ENCODE data around the gene OBP2A. TPM values are rescaled to one million over a fixed set of nuclear protein-coding genes. Genes with fewer than 3 reads are reported as not detected.

OBP2A gene
- total and polyA plus RNA-seq, 10 of the 15 experiments (the other 5 are each of a cell fraction or from before 2014, with no cell fraction given): not detected

DNA sequence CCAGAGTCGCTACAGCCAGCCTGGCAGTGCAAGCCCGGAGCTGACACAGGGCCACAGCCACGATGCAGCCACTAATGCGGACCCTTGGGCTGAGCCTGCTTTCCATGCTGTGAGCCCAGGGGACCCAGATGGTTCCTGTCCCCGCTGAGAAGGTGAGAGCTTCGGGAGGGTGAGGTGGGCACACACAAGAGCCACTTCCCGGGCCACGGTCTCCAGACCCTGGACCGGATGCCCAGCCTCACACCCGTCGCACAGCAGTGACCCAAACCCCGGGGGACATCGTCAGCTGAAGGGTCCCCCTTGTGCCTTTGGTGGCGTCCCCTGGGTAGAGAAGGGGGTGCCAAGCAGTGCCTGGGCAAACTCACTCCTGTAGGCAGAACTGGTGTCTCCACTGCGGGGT, 29.0 kb downstream of the OBP2A start:
- no peaks in the 10 kb centered on the region for H3K4me1 ChIP-seq (ENCODE audit: control insufficient read depth, insufficient read depth, low read length)
- ChIA-PET SMC1A (ENCODE audit: uncharacterized antibody, unreplicated experiment) (no interaction called here), RAD21 (ENCODE audit: unreplicated experiment) (no interaction called here), POLR2A (no interaction called here), CTCF (no interaction called here)
- no peaks in the 10 kb centered on the region for H3K9me3 ChIP-seq (replicated peaks; ENCODE audit: control insufficient read depth, insufficient read depth, low read length)
- H3K9ac ChIP-seq (ENCODE audit: control insufficient read depth, insufficient read depth, low read length): no peak overlapping the region
- H4K20me1 ChIP-seq (ENCODE audit: control insufficient read depth, insufficient read depth): no peaks in the 10 kb centered on the region
- DNase-seq (ENCODE audit: low read depth, low spot score) (no peak), FAIRE-seq (no peak), ATAC-seq (no peak)
- no peak for TF ChIP-seq MEF2B (IDR thresholded peaks at IDR 0.05; ENCODE audit: partially characterized antibody, poor library complexity, severe bottlenecking)
- TF ChIP-seq PML (IDR thresholded peaks at IDR 0.05; ENCODE audit: low read length): no peak
- TF ChIP-seq IKZF2 (IDR thresholded peaks at IDR 0.05): no peak
- H3K36me3 ChIP-seq (ENCODE audit: control insufficient read depth in 2 of 2, insufficient read depth in 2 of 2, low read length in 1 of 2): no peaks in the 10 kb centered on the region
- no peak overlapping the region for H3K27ac ChIP-seq (ENCODE audit: control insufficient read depth, insufficient read depth)
- 42% methylated on average over 15 of the region's 15 CpGs for WGBS (ENCODE audit: insufficient coverage, insufficient replicate concordance, low lambda C conversion rate, missing lambda C conversion rate)
- intact Hi-C loops (cut with micrococcal nuclease; ENCODE audit: unreplicated experiment) (no loop called here), in situ Hi-C loops (cut with MboI) (no loop called here)
- no peak overlapping the region for H2AFZ ChIP-seq (ENCODE audit: control insufficient read depth, low read depth, low read length)
- no peaks in the 10 kb centered on the region for H3K27me3 ChIP-seq (replicated peaks in 1 of 2; ENCODE audit: control insufficient read depth in 2 of 2, insufficient read depth in 2 of 2, low read length in 1 of 2)
- no peak overlapping the region for H3K4me2 ChIP-seq (ENCODE audit: control insufficient read depth, insufficient read depth)
- no TSS peak for BruUV-seq (replicated peaks)
- no peaks in the 10 kb centered on the region for H3K79me2 ChIP-seq (ENCODE audit: control insufficient read depth, insufficient read depth, low read length)
- H3K4me3 ChIP-seq: no peak overlapping the region

DNA sequence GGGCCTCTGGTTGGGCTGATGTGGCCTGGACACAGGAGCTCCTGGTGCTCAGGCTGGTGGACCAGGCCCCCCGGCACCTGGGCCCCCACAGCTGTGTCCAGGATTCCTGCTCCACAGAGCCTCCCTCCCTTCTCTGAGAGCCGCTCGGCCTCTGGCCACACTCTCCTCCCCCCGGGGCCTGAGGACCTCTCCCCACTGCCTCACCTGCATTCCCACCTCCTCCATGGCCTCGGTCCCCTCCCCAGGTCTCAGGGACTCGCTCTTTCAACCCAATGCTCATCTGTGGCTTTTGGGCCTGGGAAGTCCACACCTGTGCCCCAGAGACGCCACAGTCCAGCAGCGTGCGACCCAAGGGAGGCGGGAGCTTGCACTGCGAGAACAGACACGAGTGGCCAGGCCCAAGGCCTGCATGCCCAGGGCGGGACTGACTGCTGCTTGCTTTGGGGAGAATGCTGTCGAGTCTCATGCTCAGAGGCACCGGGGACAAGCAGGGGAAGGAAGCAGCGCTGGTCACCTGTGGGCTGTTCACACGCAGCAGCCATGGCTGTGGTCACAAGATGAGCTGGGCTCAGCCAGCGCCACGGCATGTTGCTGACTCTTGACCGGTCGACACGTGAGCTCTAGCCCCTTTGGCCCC, 30.2 kb downstream of the OBP2A start:
- Histone ChIP-seq H3K9me3 (replicated peaks; ENCODE audit: control insufficient read depth, insufficient read depth, low read length) (no peaks in the 10 kb centered on the region), H2AFZ (ENCODE audit: control insufficient read depth, low read depth, low read length) (no peak overlapping the region), H4K20me1 (ENCODE audit: control insufficient read depth, insufficient read depth) (no peaks in the 10 kb centered on the region), H3K79me2 (ENCODE audit: control insufficient read depth, insufficient read depth, low read length) (no peaks in the 10 kb centered on the region), H3K4me3 (no peak overlapping the region), H3K4me2 (ENCODE audit: control insufficient read depth, insufficient read depth) (no peak overlapping the region), H3K9ac (ENCODE audit: control insufficient read depth, insufficient read depth, low read length) (no peak overlapping the region), H3K4me1 (ENCODE audit: control insufficient read depth, insufficient read depth, low read length) (no peaks in the 10 kb centered on the region), H3K27me3 (replicated peaks in 1 of 2; ENCODE audit: control insufficient read depth in 2 of 2, insufficient read depth in 2 of 2, low read length in 1 of 2) (no peaks in the 10 kb centered on the region), H3K27ac (ENCODE audit: control insufficient read depth, insufficient read depth) (no peak overlapping the region), H3K36me3 (ENCODE audit: control insufficient read depth in 2 of 2, insufficient read depth in 2 of 2, low read length in 1 of 2) (no peaks in the 10 kb centered on the region)
- SMC1A ChIA-PET (ENCODE audit: uncharacterized antibody, unreplicated experiment): no interaction called here
- DNase-seq (ENCODE audit: low read depth, low spot score) (no peak), FAIRE-seq (no peak), ATAC-seq (no peak)
- 28% methylated on average over 20 of the region's 22 CpGs for WGBS (ENCODE audit: insufficient coverage, insufficient replicate concordance, low lambda C conversion rate, missing lambda C conversion rate)
- no TSS peak for BruUV-seq (replicated peaks)
- in situ Hi-C loops (cut with MboI): no loop called here
- POLR2A ChIA-PET: no interaction called here
- intact Hi-C loops (cut with micrococcal nuclease; ENCODE audit: unreplicated experiment): no loop called here
- CTCF ChIA-PET: no interaction called here
- no peak for TF ChIP-seq MEF2B (IDR thresholded peaks at IDR 0.05; ENCODE audit: partially characterized antibody, poor library complexity, severe bottlenecking)
- TF ChIP-seq HDGF (IDR thresholded peaks at IDR 0.05): no peak
- TF ChIP-seq, protein P1, sequence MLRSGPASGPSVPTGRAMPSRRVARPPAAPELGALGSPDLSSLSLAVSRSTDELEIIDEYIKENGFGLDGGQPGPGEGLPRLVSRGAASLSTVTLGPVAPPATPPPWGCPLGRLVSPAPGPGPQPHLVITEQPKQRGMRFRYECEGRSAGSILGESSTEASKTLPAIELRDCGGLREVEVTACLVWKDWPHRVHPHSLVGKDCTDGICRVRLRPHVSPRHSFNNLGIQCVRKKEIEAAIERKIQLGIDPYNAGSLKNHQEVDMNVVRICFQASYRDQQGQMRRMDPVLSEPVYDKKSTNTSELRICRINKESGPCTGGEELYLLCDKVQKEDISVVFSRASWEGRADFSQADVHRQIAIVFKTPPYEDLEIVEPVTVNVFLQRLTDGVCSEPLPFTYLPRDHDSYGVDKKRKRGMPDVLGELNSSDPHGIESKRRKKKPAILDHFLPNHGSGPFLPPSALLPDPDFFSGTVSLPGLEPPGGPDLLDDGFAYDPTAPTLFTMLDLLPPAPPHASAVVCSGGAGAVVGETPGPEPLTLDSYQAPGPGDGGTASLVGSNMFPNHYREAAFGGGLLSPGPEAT (IDR thresholded peaks at IDR 0.05; ENCODE audit: low read depth): no peak
- TF ChIP-seq, protein P2, sequence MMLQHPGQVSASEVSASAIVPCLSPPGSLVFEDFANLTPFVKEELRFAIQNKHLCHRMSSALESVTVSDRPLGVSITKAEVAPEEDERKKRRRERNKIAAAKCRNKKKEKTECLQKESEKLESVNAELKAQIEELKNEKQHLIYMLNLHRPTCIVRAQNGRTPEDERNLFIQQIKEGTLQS (IDR thresholded peaks at IDR 0.05; ENCODE audit: borderline replicate concordance, extremely low read depth, low read depth, low read length): no peak
- TF ChIP-seq YBX1 (IDR thresholded peaks at IDR 0.05): no peak
- TF ChIP-seq RAD21 (IDR thresholded peaks at IDR 0.05; ENCODE audit: insufficient read depth, low read depth, low read length): no peak
- TF ChIP-seq SMC3 (IDR thresholded peaks at IDR 0.05; ENCODE audit: borderline replicate concordance, low read length): no peak
- TF ChIP-seq IKZF2 (IDR thresholded peaks at IDR 0.05): no peak
- RAD21 ChIA-PET (ENCODE audit: unreplicated experiment): no interaction called here

Measured in GM12878 (cell line).